Hepatocyte (in vitro differentiated cells): ENCODE results near the gene CEMIP2. TPM values are rescaled to one million over a fixed set of nuclear protein-coding genes. Genes with fewer than 3 reads are reported as not detected.

ENCODE experiments used
- DNase-seq: peaks from one replicate; pipeline ENCODE4 v3.0.0-alpha.2; 2016; ENCODE audit warnings: low spot score
- H2AFZ ChIP-seq: fragments of 200-600 bp; sonication (generic); 2 replicates; pipeline ENCODE4 v1.6.0; 2016; ENCODE audit warnings: antibody characterized with exemption, mild to moderate bottlenecking
- H3K27ac ChIP-seq: fragments of 200-600 bp; sonication (generic); 2 replicates; pipeline ENCODE4 v1.5.1; 2016; ENCODE audit warnings: mild to moderate bottlenecking
- H3K27me3 ChIP-seq: fragments of 200-600 bp; sonication (generic); 2 replicates; pipeline ENCODE4 v1.6.1; 2016
- H3K36me3 ChIP-seq: fragments of 200-600 bp; sonication (generic); replicated peaks from 2 replicates; pipeline ENCODE4 v1.5.1; 2016; ENCODE audit warnings: low read depth; ENCODE audit not compliant: insufficient read depth
- H3K4me1 ChIP-seq: fragments of 200-600 bp; sonication (generic); 2 replicates; pipeline ENCODE4 v1.5.1; 2016; ENCODE audit warnings: mild to moderate bottlenecking, moderate library complexity; ENCODE audit not compliant: insufficient read depth
- H3K4me2 ChIP-seq: fragments of 200-600 bp; sonication (generic); 2 replicates; pipeline ENCODE4 v1.6.0; 2016
- H3K4me3 ChIP-seq: fragments of 200-600 bp; sonication (generic); 2 replicates; pipeline ENCODE4 v1.5.1; 2016; ENCODE audit warnings: mild to moderate bottlenecking
- H3K79me2 ChIP-seq: fragments of 200-600 bp; sonication (generic); 2 replicates; pipeline ENCODE4 v1.6.0; 2017; ENCODE audit warnings: mild to moderate bottlenecking
- H3K9me2 ChIP-seq: fragments of 200-600 bp; sonication (generic); replicated peaks from 2 replicates; pipeline ENCODE4 v1.6.0; 2017; ENCODE audit warnings: mild to moderate bottlenecking; ENCODE audit not compliant: insufficient read depth
- H3K9me3 ChIP-seq: fragments of 200-600 bp; sonication (generic); 2 replicates; pipeline ENCODE4 v1.5.1; 2016; ENCODE audit warnings: low read depth, mild to moderate bottlenecking
- H4K20me1 ChIP-seq: fragments of 200-600 bp; sonication (generic); 2 replicates; pipeline ENCODE4 v1.6.0; 2016; ENCODE audit warnings: mild to moderate bottlenecking; ENCODE audit not compliant: insufficient read depth, poor library complexity, severe bottlenecking
- CTCF ChIP-seq: fragments of 200-600 bp; sonication (generic); IDR thresholded peaks from 2 replicates; pipeline ENCODE4 v1.5.1; 2016; ENCODE audit warnings: antibody characterized with exemption, mild to moderate bottlenecking; ENCODE audit not compliant: poor library complexity
- EZH2 ChIP-seq: fragments of 200-600 bp; sonication (generic); IDR thresholded peaks from 2 replicates; pipeline ENCODE4 v1.6.1; 2016; ENCODE audit warnings: antibody characterized with exemption, mild to moderate bottlenecking, borderline replicate concordance
- EZH2phosphoT487 ChIP-seq: fragments of 200-600 bp; sonication (generic); IDR thresholded peaks from one replicate; pipeline ENCODE4 v1.6.1; 2018; ENCODE audit warnings: antibody characterized with exemption, mild to moderate bottlenecking, low read depth, moderate library complexity; ENCODE audit not compliant: unreplicated experiment, severe bottlenecking
- WGBS: methylation state at CpG from one replicate; pipeline ENCODE4 v1.1.6; 2016; ENCODE audit warnings: low lambda C conversion rate; ENCODE audit errors: missing lambda C conversion rate; 5-methylcytosine and 5-hydroxymethylcytosine counted together
- polyA plus RNA-seq: library from polyadenylated mRNA; unstranded; fragments of >200 nt; fragmentation: Nextera tagmentation; extraction: Ambion mirVana; gene quantifications from 2 replicates; pipeline ENCODE4 v1.2.1, GENCODE V29; 2016
- total RNA-seq: library from RNA; depleted of rRNA; stranded (reverse); fragments of >200 nt; gene quantifications from 2 replicates; pipeline ENCODE4 v1.2.3, GENCODE V29; 2014

Gene CEMIP2
- total and polyA plus RNA-seq, 2 experiments from 2014 or later: 45.2 to 94.2 TPM

- 82% methylated on average over 1 of the region's 1 CpG for WGBS
- H3K4me1 ChIP-seq: no peaks in the 10 kb centered on the region
- H3K36me3 ChIP-seq: no peaks in the 10 kb centered on the region
- no peaks in the 10 kb centered on the region for H3K9me2 ChIP-seq
- no peaks in the 10 kb centered on the region for H3K9me3 ChIP-seq
- no peak overlapping the region for H3K4me3 ChIP-seq
- H2AFZ ChIP-seq: no peak overlapping the region
- no peak for DNase-seq
- no peak for TF ChIP-seq CTCF
- TF ChIP-seq EZH2phosphoT487: no peak
- no peak overlapping the region for H3K27ac ChIP-seq
- no peaks in the 10 kb centered on the region for H3K27me3 ChIP-seq
- no peaks in the 10 kb centered on the region for H3K79me2 ChIP-seq
- no peak overlapping the region for H3K4me2 ChIP-seq
- H4K20me1 ChIP-seq: no peaks in the 10 kb centered on the region
Observed at GRCh38 chr9:71648453-71648852, 119.9 kb downstream of the CEMIP2 start.

- TF ChIP-seq CTCF: no peak
- no peak for TF ChIP-seq EZH2
- TF ChIP-seq EZH2phosphoT487: no peak
- Histone ChIP-seq H3K9me2 (no peaks in the 10 kb centered on the region), H4K20me1 (no peaks in the 10 kb centered on the region), H2AFZ (no peak overlapping the region), H3K4me3 (no peak overlapping the region), H3K9me3 (no peaks in the 10 kb centered on the region), H3K27me3 (no peaks in the 10 kb centered on the region), H3K27ac (no peak overlapping the region), H3K79me2 (no peaks in the 10 kb centered on the region), H3K4me1 (no peaks in the 10 kb centered on the region), H3K4me2 (no peak overlapping the region), H3K36me3 (no peaks in the 10 kb centered on the region)
- WGBS: 39% methylated on average over 7 of the region's 7 CpGs
- DNase-seq: peak; percentile 46
Observed at GRCh38 chr9:71647094-71647591, 121.2 kb downstream of the CEMIP2 start.

- Histone ChIP-seq H3K79me2 (no peaks in the 10 kb centered on the region), H3K9me3 (no peaks in the 10 kb centered on the region), H3K36me3 (no peaks in the 10 kb centered on the region), H4K20me1 (no peaks in the 10 kb centered on the region), H3K4me3 (no peak overlapping the region), H3K27ac (no peak overlapping the region), H3K4me1 (no peaks in the 10 kb centered on the region), H3K27me3 (no peaks in the 10 kb centered on the region), H3K9me2 (no peaks in the 10 kb centered on the region), H2AFZ (no peak overlapping the region), H3K4me2 (no peak overlapping the region)
- WGBS: 69% methylated on average over 1 of the region's 1 CpG
- no peak for DNase-seq
- no peak for TF ChIP-seq EZH2phosphoT487
- TF ChIP-seq EZH2: no peak
- no peak for TF ChIP-seq CTCF
Observed at GRCh38 chr9:71646131-71646530, 122.2 kb downstream of the CEMIP2 start.

- no peak overlapping the region for H3K4me2 ChIP-seq
- no peak for TF ChIP-seq EZH2
- no peak for DNase-seq
- WGBS: 100% methylated on average over 1 of the region's 1 CpG
- H3K79me2 ChIP-seq: no peaks in the 10 kb centered on the region
- H2AFZ ChIP-seq: no peak overlapping the region
- H3K9me2 ChIP-seq: no peaks in the 10 kb centered on the region
- no peaks in the 10 kb centered on the region for H3K27me3 ChIP-seq
- no peaks in the 10 kb centered on the region for H3K36me3 ChIP-seq
- H3K4me3 ChIP-seq: no peak overlapping the region
- H4K20me1 ChIP-seq: no peaks in the 10 kb centered on the region
- no peaks in the 10 kb centered on the region for H3K9me3 ChIP-seq
- H3K27ac ChIP-seq: no peak overlapping the region
- no peaks in the 10 kb centered on the region for H3K4me1 ChIP-seq
Observed at GRCh38 chr9:71644819-71645362, 123.4 kb downstream of the CEMIP2 start.
